Activated T-cell treated with anti-CD3 and anti-CD28 coated beads, Interleukin-2, amount 50 U/mL, for 4 hours (primary cell): Measurements from ENCODE around the gene C1QTNF3. TPM values are rescaled to one million over a fixed set of nuclear protein-coding genes. Genes with fewer than 3 reads are reported as not detected.

Source experiments
- ATAC-seq, 2 donors: fragments of 200-7000 bp; cut with Tn5 transposase; one replicate each; pipeline ENCODE4 v1.10.0; 2021
- DNase-seq: peaks from one replicate; pipeline ENCODE4 v3.0.0-alpha.2; 2020
- H3K27me3 Mint-ChIP-seq: one replicate; pipeline ENCODE4 v1.8.0; 2021; ENCODE audit warnings: low read depth, mixed read lengths
- H3K36me3 Mint-ChIP-seq: one replicate; pipeline ENCODE4 v1.8.0; 2022; ENCODE audit warnings: mixed read lengths; ENCODE audit not compliant: insufficient read depth
- H3K4me1 Mint-ChIP-seq: one replicate; pipeline ENCODE4 v1.8.0; 2021; ENCODE audit warnings: low read depth, mixed read lengths
- H3K4me3 Mint-ChIP-seq: one replicate; pipeline ENCODE4 v1.8.0; 2021; ENCODE audit warnings: mild to moderate bottlenecking, moderate library complexity, mixed read lengths
- H3K9me3 Mint-ChIP-seq: one replicate; pipeline ENCODE4 v1.8.0; 2021; ENCODE audit warnings: mixed read lengths
- total RNA-seq, 3 donors: library from RNA; stranded (reverse); gene quantifications; one replicate each; pipeline ENCODE4 v1.2.1, GENCODE V29; 2021

C1QTNF3 gene
- total RNA-seq, 3 donors from 2014 or later = 0.58 to 0.76 (median 0.73) TPM

- H3K9me3 Mint-ChIP-seq = no peaks in the 10 kb centered on the region
- peaks cover 13% of the 10 kb centered on the region for H3K36me3 Mint-ChIP-seq
- H3K4me1 Mint-ChIP-seq = peaks cover 31% of the 10 kb centered on the region
- H3K4me3 Mint-ChIP-seq = peak overlapping the region; percentile 94
- ATAC-seq (no peak), DNase-seq (no peak)
- no peaks in the 10 kb centered on the region for H3K27me3 Mint-ChIP-seq
Measured at GRCh38 chr5:34007201-34007620, 35.8 kb downstream of the C1QTNF3 start.

GRCh38 chr5:34005681-34006080, 37.3 kb downstream of the C1QTNF3 start:
- ATAC-seq = no peak
- Mint-ChIP-seq H3K9me3 (no peaks in the 10 kb centered on the region), H3K27me3 (no peaks in the 10 kb centered on the region), H3K4me1 (peaks cover 31% of the 10 kb centered on the region), H3K36me3 (peaks cover 13% of the 10 kb centered on the region), H3K4me3 (no peak overlapping the region)
- DNase-seq = no peak

GRCh38 chr5:34005211-34005610, 37.8 kb downstream of the C1QTNF3 start:
- Mint-ChIP-seq H3K27me3 (no peaks in the 10 kb centered on the region), H3K36me3 (peaks cover 13% of the 10 kb centered on the region), H3K4me3 (no peak overlapping the region), H3K9me3 (no peaks in the 10 kb centered on the region), H3K4me1 (peaks cover 31% of the 10 kb centered on the region)
- DNase-seq (no peak), ATAC-seq (peak in 1 of 2 donors; percentile 3)

GRCh38 chr5:34003941-34004340, 39.1 kb downstream of the C1QTNF3 start:
- Mint-ChIP-seq H3K4me1 (peaks cover 26% of the 10 kb centered on the region), H3K4me3 (no peak overlapping the region), H3K36me3 (peaks cover 14% of the 10 kb centered on the region), H3K9me3 (no peaks in the 10 kb centered on the region), H3K27me3 (no peaks in the 10 kb centered on the region)
- DNase-seq = no peak
- no peak for ATAC-seq

GRCh38 chr5:34002629-34003328, 40.2 kb downstream of the C1QTNF3 start:
- peaks cover 20% of the 10 kb centered on the region for H3K4me1 Mint-ChIP-seq
- no peaks in the 10 kb centered on the region for H3K27me3 Mint-ChIP-seq
- H3K36me3 Mint-ChIP-seq = peaks cover 20% of the 10 kb centered on the region
- H3K4me3 Mint-ChIP-seq = no peak overlapping the region
- no peaks in the 10 kb centered on the region for H3K9me3 Mint-ChIP-seq
- ATAC-seq = no peak
- DNase-seq = no peak

GRCh38 chr5:34001241-34001841, 41.7 kb downstream of the C1QTNF3 start:
- no peaks in the 10 kb centered on the region for H3K9me3 Mint-ChIP-seq
- ATAC-seq = no peak
- no peaks in the 10 kb centered on the region for H3K27me3 Mint-ChIP-seq
- H3K4me1 Mint-ChIP-seq = peaks cover 15% of the 10 kb centered on the region
- DNase-seq = no peak
- no peak overlapping the region for H3K4me3 Mint-ChIP-seq
- H3K36me3 Mint-ChIP-seq = peaks cover 23% of the 10 kb centered on the region

- no peak for DNase-seq
- Mint-ChIP-seq H3K36me3 (peaks cover 25% of the 10 kb centered on the region), H3K4me1 (peaks cover 4% of the 10 kb centered on the region), H3K4me3 (no peak overlapping the region), H3K9me3 (no peaks in the 10 kb centered on the region), H3K27me3 (no peaks in the 10 kb centered on the region)
- ATAC-seq = no peak
Measured at GRCh38 chr5:33999978-34000377, 43.0 kb downstream of the C1QTNF3 start.

- DNase-seq (no peak), ATAC-seq (peak; percentile 56 to 60)
- H3K4me1 Mint-ChIP-seq = peaks cover 4% of the 10 kb centered on the region
- H3K27me3 Mint-ChIP-seq = no peaks in the 10 kb centered on the region
- H3K4me3 Mint-ChIP-seq = no peak overlapping the region
- peaks cover 21% of the 10 kb centered on the region for H3K36me3 Mint-ChIP-seq
- H3K9me3 Mint-ChIP-seq = no peaks in the 10 kb centered on the region
Measured at GRCh38 chr5:33997331-33997983, 45.6 kb downstream of the C1QTNF3 start.

GRCh38 chr5:33995865-33996264, 47.1 kb downstream of the C1QTNF3 start:
- H3K4me1 Mint-ChIP-seq = peaks cover 4% of the 10 kb centered on the region
- H3K9me3 Mint-ChIP-seq = no peaks in the 10 kb centered on the region
- H3K36me3 Mint-ChIP-seq = peaks cover 21% of the 10 kb centered on the region
- no peak for ATAC-seq
- DNase-seq = no peak
- no peak overlapping the region for H3K4me3 Mint-ChIP-seq
- no peaks in the 10 kb centered on the region for H3K27me3 Mint-ChIP-seq

GRCh38 chr5:33994845-33995244, 48.2 kb downstream of the C1QTNF3 start:
- no peak overlapping the region for H3K4me3 Mint-ChIP-seq
- H3K9me3 Mint-ChIP-seq = no peaks in the 10 kb centered on the region
- H3K36me3 Mint-ChIP-seq = peaks cover 25% of the 10 kb centered on the region
- H3K27me3 Mint-ChIP-seq = no peaks in the 10 kb centered on the region
- ATAC-seq (no peak), DNase-seq (no peak)
- H3K4me1 Mint-ChIP-seq = peaks cover 4% of the 10 kb centered on the region

GRCh38 chr5:33992864-33993263, 50.1 kb downstream of the C1QTNF3 start:
- no peak overlapping the region for H3K4me3 Mint-ChIP-seq
- no peaks in the 10 kb centered on the region for H3K27me3 Mint-ChIP-seq
- H3K36me3 Mint-ChIP-seq = peaks cover 32% of the 10 kb centered on the region
- peaks cover 3% of the 10 kb centered on the region for H3K4me1 Mint-ChIP-seq
- no peak for ATAC-seq
- no peaks in the 10 kb centered on the region for H3K9me3 Mint-ChIP-seq
- no peak for DNase-seq

- Mint-ChIP-seq H3K9me3 (no peaks in the 10 kb centered on the region), H3K36me3 (peaks cover 21% of the 10 kb centered on the region), H3K4me1 (no peaks in the 10 kb centered on the region), H3K27me3 (no peaks in the 10 kb centered on the region), H3K4me3 (no peak overlapping the region)
- ATAC-seq = no peak
- DNase-seq = no peak
Measured at GRCh38 chr5:33985447-33985846, 57.6 kb downstream of the C1QTNF3 start.

- no peaks in the 10 kb centered on the region for H3K27me3 Mint-ChIP-seq
- no peak within 1 kb of the TSS for H3K4me3 Mint-ChIP-seq
- H3K4me1 Mint-ChIP-seq = no peaks in the 10 kb centered on the region
- ATAC-seq = no peak
- no peaks in the 10 kb centered on the region for H3K9me3 Mint-ChIP-seq
- H3K36me3 Mint-ChIP-seq = peaks cover 18% of the 10 kb centered on the region
- DNase-seq = no peak
Measured at GRCh38 chr5:33984671-33985124, 58.3 kb downstream of the C1QTNF3 start, which contains the start of gene SLC45A2. Gene SLC45A2 (minus strand): TSS chr5:33984693. CDS start chr5:33984583, 110 bp downstream.

GRCh38 chr5:33984178-33984577, 58.8 kb downstream of the C1QTNF3 start:
- no peak for DNase-seq
- H3K4me1 Mint-ChIP-seq = no peaks in the 10 kb centered on the region
- peaks cover 15% of the 10 kb centered on the region for H3K36me3 Mint-ChIP-seq

More at GRCh38 chr5:33984178-33984577, 58.8 kb downstream of the C1QTNF3 start:
- no peak overlapping the region for H3K4me3 Mint-ChIP-seq
- no peaks in the 10 kb centered on the region for H3K9me3 Mint-ChIP-seq
- H3K27me3 Mint-ChIP-seq = no peaks in the 10 kb centered on the region
- no peak for ATAC-seq
